Loucy (cell line): Measurements from ENCODE around the gene PAK4.

Experiments
- EZH2phosphoT487 ChIP-seq: fragments of 200-600 bp; IDR thresholded peaks from 2 replicates; pipeline ENCODE4 v1.6.1; 2018; ENCODE audit warnings: antibody characterized with exemption, mild to moderate bottlenecking, moderate library complexity, borderline replicate concordance
- TF ChIP-seq, protein P1 (sequence below): fragments of 200-600 bp; sonication (generic); conservative IDR thresholded peaks from 2 replicates; pipeline ENCODE4 v1.5.1; 2014; ENCODE audit warnings: mild to moderate bottlenecking, antibody characterized with exemption, low read length

DNA sequence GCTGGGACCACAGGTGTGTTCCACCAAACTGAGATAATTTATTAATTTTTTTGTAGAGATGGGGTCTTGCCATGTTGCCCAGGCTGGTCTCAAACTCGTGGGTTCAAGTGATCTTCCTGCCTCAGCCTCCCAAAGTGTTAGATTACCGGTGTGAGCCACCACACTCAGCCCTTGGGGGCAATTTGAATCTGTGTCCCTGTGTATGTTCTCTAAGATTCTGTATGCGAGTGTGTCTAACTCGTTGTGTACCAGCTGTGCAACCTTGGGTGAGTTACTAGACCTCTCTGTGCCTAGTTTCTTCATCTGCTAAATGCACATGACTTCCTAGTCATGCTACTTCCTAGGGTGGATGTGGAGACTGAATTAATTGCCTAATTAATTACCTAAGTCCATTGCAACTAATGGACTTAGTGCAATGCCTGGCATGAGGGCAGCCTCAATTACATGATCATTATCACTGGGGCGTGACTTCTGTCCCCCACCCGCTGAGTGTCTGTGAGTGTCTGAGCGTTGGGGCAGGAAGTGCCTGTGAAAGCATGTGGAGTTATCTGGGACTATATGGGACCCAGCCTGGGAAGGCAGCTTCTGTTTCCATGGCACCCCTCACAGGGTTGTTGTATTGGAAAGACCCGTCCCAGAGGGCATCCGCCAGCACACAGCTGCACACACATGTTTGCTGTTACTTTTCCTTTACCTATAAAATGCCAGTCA, 69.4 kb downstream of the PAK4 start:
- TF ChIP-seq, protein P1, sequence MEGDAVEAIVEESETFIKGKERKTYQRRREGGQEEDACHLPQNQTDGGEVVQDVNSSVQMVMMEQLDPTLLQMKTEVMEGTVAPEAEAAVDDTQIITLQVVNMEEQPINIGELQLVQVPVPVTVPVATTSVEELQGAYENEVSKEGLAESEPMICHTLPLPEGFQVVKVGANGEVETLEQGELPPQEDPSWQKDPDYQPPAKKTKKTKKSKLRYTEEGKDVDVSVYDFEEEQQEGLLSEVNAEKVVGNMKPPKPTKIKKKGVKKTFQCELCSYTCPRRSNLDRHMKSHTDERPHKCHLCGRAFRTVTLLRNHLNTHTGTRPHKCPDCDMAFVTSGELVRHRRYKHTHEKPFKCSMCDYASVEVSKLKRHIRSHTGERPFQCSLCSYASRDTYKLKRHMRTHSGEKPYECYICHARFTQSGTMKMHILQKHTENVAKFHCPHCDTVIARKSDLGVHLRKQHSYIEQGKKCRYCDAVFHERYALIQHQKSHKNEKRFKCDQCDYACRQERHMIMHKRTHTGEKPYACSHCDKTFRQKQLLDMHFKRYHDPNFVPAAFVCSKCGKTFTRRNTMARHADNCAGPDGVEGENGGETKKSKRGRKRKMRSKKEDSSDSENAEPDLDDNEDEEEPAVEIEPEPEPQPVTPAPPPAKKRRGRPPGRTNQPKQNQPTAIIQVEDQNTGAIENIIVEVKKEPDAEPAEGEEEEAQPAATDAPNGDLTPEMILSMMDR = no peak
- TF ChIP-seq EZH2phosphoT487 = no peak
